ENCODE measurements around the gene AGBL4. TPM values are rescaled to one million over a fixed set of nuclear protein-coding genes. Genes with fewer than 3 reads are reported as not detected.

The AGBL4 gene
- total and polyA plus RNA-seq, 2 of the 13 experiments (the other 11 are each of a cell fraction or from before 2014, with no cell fraction given): not detected

GRCh38 chr1:48652334-48652733 lies 1371.4 kb downstream of the AGBL4 start (continued):
- TF ChIP-seq, protein P1, sequence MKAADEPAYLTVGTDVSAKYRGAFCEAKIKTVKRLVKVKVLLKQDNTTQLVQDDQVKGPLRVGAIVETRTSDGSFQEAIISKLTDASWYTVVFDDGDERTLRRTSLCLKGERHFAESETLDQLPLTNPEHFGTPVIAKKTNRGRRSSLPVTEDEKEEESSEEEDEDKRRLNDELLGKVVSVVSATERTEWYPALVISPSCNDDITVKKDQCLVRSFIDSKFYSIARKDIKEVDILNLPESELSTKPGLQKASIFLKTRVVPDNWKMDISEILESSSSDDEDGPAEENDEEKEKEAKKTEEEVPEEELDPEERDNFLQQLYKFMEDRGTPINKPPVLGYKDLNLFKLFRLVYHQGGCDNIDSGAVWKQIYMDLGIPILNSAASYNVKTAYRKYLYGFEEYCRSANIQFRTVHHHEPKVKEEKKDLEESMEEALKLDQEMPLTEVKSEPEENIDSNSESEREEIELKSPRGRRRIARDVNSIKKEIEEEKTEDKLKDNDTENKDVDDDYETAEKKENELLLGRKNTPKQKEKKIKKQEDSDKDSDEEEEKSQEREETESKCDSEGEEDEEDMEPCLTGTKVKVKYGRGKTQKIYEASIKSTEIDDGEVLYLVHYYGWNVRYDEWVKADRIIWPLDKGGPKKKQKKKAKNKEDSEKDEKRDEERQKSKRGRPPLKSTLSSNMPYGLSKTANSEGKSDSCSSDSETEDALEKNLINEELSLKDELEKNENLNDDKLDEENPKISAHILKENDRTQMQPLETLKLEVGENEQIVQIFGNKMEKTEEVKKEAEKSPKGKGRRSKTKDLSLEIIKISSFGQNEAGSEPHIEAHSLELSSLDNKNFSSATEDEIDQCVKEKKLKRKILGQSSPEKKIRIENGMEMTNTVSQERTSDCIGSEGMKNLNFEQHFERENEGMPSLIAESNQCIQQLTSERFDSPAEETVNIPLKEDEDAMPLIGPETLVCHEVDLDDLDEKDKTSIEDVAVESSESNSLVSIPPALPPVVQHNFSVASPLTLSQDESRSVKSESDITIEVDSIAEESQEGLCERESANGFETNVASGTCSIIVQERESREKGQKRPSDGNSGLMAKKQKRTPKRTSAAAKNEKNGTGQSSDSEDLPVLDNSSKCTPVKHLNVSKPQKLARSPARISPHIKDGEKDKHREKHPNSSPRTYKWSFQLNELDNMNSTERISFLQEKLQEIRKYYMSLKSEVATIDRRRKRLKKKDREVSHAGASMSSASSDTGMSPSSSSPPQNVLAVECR (CRISPR knock-in tag; IDR thresholded peaks at IDR 0.05; ENCODE audit: borderline replicate concordance): no peak
- no peak for TF ChIP-seq ATAD3A (CRISPR knock-in tag; IDR thresholded peaks at IDR 0.05)

DNA sequence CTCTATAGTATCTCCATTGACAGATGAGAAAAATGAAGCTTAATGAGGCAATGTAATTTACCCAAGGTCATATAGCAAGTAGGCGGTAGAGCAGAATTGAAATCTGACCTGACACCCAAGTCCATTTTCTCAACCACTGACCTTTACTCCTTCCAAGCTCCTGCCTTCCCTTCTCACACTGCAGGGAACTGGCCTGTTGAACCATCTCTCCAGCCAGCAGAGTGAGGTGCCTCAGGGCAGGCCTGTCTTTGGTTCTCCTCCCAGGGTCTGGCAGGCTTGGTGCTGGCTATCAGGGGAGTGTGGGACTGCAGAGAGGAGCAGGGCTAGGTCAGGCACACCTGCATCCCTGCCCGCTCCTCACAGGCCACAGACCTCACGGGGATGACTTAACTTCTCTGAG lies 1373.9 kb downstream of the AGBL4 start:
- Histone ChIP-seq H3K79me2 (ENCODE audit: insufficient read depth, low read length) (no peaks in the 10 kb centered on the region), H3K27ac (ENCODE audit: extremely low read length, insufficient read depth, low read length) (no peak overlapping the region), H3K27me3 (ENCODE audit: control insufficient read depth in 1 of 2, insufficient read depth in 2 of 2, low read length in 2 of 2) (no peaks in the 10 kb centered on the region), H3K4me3 (replicated peaks in 1 of 3; ENCODE audit: insufficient read depth in 1 of 3, low read depth in 2 of 3, low read length in 3 of 3) (no peak overlapping the region), H3K36me3 (replicated peaks in 1 of 2; ENCODE audit: control insufficient read depth in 1 of 2, insufficient read depth in 2 of 2, low read length in 2 of 2) (no peaks in the 10 kb centered on the region), H4K20me1 (ENCODE audit: insufficient read depth, low read length) (no peaks in the 10 kb centered on the region), H3K4me2 (ENCODE audit: low read depth, low read length) (no peak overlapping the region), H2AFZ (ENCODE audit: low read length) (no peak overlapping the region), H3K4me1 (ENCODE audit: insufficient read depth, low read length) (no peaks in the 10 kb centered on the region), H3K9me3 (ENCODE audit: low read length) (no peaks in the 10 kb centered on the region), H3K9ac (ENCODE audit: insufficient read depth, low read depth, low read length) (no peak overlapping the region)
- 9% methylated on average over 1 of the region's 3 CpGs for WGBS (ENCODE audit: low lambda C conversion rate)
- no peak for ATAC-seq
- no TSS peak for BruUV-seq (replicated peaks)
- CTCF ChIA-PET (ENCODE audit: low intra/inter-chr PET ratio, low total read pairs): no interaction called here
- FAIRE-seq: no peak
- POLR2A ChIA-PET: no interaction called here
- DNase-seq (ENCODE audit: low spot score): no peak
- no peak for TF ChIP-seq ZNF792 (CRISPR knock-in tag; IDR thresholded peaks at IDR 0.05)
- TF ChIP-seq FOXP1 (IDR thresholded peaks at IDR 0.05): no peak
- no peak for TF ChIP-seq FOXP1 (CRISPR knock-in tag; IDR thresholded peaks at IDR 0.05)
- TF ChIP-seq ZNF451 (CRISPR knock-in tag; IDR thresholded peaks at IDR 0.05): no peak
- TF ChIP-seq RNF2 (conservative IDR thresholded peaks at IDR 0.05; ENCODE audit: low read depth): no peak
- in situ Hi-C loops (cut with HindIII; ENCODE audit: extremely low pct_ligation_motif_present, low pct_unique_long_range_greater_than_20kb) (no loop called here), intact Hi-C loops (cut with micrococcal nuclease; ENCODE audit: unreplicated experiment) (no loop called here)
